Activated gamma-delta T cell treated with anti-CD3 and anti-CD28 coated beads, Interleukin-2, amount 50 U/mL, for 16 hours (primary cell): Measurements from ENCODE around the gene CORO2A.
"Not testable (repeated sequence)": the region's sequence is repeated elsewhere in the genome, so short reads cannot be mapped to it uniquely, and the experiment has no call there.

Experiments used
- DNase-seq: peaks from one replicate; pipeline ENCODE4 v3.0.0-alpha.2; 2020; ENCODE audit warnings: low read depth

Gene CORO2A

GRCh38 chr9:98084396-98084795 lies 108.0 kb downstream of the CORO2A start:
- DNase-seq: no peak

DNA sequence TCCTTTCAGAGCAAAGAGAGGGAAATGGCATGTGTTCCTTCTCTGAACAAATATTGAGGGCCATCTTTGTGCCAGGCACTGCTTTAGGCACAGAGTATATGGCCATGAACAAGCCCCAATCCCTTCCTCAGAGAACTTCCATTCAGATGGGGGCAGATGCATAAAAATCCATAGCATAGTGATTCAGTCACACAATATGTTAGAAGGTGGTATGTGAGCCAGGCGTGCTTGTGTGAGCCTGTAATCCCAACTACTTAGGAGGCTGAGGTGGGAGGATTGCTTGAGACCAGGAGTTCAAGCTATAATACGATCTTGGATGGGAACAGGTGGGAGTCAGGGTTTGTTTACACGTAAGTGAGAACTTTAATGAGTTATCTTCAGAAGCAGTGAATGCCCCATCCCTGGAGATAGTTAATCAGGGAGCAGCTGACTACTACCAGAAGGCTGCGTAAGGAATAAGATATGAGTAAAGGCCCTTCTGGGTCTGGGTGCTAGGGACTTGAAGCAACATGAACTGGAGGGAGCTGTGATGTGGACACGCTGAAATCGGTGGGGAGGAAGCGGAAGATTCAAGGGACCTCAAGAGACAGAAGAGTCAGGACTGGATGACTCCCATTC lies 108.8 kb downstream of the CORO2A start:
- DNase-seq: no peak

DNA sequence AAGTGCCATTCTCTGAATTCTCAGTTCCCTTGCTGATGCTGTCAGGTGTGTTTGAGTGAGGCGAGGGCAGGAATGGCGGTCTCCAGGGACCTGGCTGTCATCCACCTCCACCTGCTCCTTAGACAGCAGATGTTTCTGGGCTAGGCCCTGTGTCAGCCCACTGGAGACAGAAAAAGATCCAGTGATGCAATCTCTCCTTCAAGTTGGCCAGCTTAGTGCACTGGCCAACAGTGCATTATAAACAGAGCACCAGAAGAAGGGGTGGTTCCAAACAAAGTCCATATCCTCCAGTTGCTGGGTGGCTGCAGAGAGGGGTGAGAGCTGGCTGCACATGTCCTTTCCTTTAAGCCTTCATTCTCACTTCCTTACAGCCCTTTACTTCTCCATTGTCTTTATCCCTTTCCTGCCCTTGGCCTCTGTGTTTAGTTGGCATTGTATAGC lies 109.4 kb downstream of the CORO2A start:
- DNase-seq: no peak

- no peak for DNase-seq
Measured at GRCh38 chr9:98081477-98082219, 110.8 kb downstream of the CORO2A start.

DNA sequence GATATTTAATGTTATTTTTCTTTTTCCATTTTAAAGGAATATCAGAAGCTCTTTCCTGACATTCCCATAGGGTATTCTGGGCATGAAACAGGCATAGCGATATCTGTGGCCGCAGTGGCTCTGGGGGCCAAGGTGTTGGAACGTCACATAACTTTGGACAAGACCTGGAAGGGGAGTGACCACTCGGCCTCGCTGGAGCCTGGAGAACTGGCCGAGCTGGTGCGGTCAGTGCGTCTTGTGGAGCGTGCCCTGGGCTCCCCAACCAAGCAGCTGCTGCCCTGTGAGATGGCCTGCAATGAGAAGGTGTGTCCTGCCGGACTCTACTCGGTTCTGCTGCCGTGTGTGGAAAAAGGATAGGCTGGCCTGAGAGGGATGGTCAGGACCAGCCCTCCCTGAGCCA lies 111.7 kb downstream of the CORO2A start:
- no peak for DNase-seq

GRCh38 chr9:98080326-98080725 lies 112.1 kb downstream of the CORO2A start:
- no peak for DNase-seq

DNA sequence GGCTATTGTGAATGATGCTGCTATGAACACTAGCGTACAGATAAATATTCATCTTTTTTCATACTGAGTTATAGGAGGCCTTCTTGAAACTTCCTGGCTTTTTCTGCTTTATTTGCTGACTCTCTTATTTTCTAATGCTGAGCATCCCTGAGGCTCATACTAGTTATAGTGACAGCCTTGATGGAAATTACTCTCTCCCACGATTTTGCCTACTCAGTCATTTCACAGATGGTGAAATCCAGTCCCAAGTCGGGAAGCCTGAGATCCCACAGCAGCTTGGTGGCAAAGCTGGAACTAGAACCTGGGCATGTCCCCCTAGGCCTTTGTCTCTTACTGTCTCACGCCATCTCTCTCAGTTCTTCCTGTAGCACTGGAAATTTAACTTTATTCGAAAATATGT lies 113.5 kb downstream of the CORO2A start:
- DNase-seq: no peak

DNA sequence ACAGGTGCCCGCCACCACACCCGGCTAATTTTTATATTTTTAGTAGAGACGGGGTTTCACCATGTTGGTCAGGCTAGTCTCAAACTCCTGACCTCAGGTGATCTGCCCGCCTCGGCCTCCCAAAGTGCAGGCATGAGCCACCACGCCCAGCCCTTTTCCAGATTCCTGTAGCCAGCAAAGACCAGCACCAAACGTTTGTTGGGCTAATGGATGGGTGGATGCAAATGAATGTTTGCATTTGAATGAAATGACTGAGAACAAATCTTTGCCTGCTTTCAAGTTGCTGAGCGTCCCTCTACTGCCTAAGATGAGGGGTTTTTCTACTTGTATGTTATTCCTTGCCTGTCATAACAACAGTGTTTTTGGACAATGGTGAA lies 115.9 kb downstream of the CORO2A start:
- DNase-seq: not testable (repeated sequence)

- no peak for DNase-seq
Measured at GRCh38 chr9:98075332-98075805, 117.1 kb downstream of the CORO2A start.

- peak; percentile 62 for DNase-seq
Measured at GRCh38 chr9:98074115-98074990, 118.1 kb downstream of the CORO2A start.

DNA sequence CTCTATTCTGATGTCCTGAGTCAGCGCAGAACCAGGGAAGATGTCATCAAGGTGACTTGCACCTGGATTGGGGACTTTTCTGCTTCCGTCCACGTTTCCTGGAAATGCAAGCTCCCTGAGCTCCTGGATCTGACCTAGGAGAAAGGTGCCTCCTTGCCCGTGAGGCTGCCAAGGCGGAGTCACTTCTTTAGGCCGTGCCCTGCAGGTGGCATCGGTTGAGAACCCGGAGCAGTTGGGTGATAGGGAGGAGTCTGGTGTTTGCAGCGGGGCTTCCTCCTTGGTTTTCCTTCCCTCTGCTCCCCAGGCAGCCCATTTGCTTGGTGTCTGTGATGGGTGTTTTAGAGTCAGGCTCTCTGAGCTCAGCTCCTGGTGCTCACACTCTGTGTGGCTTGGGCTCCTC lies 120.7 kb downstream of the CORO2A start:
- no peak for DNase-seq
